ENCODE data around the gene UNC93B1.
"Not testable (repeated sequence)": the region's sequence is repeated elsewhere in the genome, so short reads cannot be mapped to it uniquely, and the experiment has no call there.

Gene UNC93B1

GRCh38 chr11:67991347-67992121 lies 12.4 kb downstream of the UNC93B1 start:
- not testable (repeated sequence) for DNase-seq (ENCODE audit: low read depth)

GRCh38 chr11:67990546-67991346 lies 13.2 kb downstream of the UNC93B1 start:
- not testable (repeated sequence) for DNase-seq (ENCODE audit: low read depth)

- DNase-seq (ENCODE audit: low read depth), result not testable (repeated sequence)
Observed at GRCh38 chr11:67985302-67985701, 18.6 kb downstream of the UNC93B1 start.

- DNase-seq (ENCODE audit: low read depth), result no peak
Observed at GRCh38 chr11:67983951-67984350, 19.9 kb downstream of the UNC93B1 start.

GRCh38 chr11:67982255-67982857 lies 21.5 kb downstream of the UNC93B1 start:
- not testable (repeated sequence) for DNase-seq (ENCODE audit: low read depth)

GRCh38 chr11:67981226-67981625 lies 22.7 kb downstream of the UNC93B1 start:
- not testable (repeated sequence) for DNase-seq (ENCODE audit: low read depth)

GRCh38 chr11:67978766-67979418 lies 25.0 kb downstream of the UNC93B1 start:
- DNase-seq (ENCODE audit: low read depth), result not testable (repeated sequence)

- DNase-seq (ENCODE audit: low read depth), result not testable (repeated sequence)
Observed at GRCh38 chr11:67974746-67975145, 29.2 kb downstream of the UNC93B1 start.

- DNase-seq (ENCODE audit: low read depth), result not testable (repeated sequence)
Observed at GRCh38 chr11:67965830-67966348, 38.0 kb downstream of the UNC93B1 start.

GRCh38 chr11:67964746-67965145 lies 39.2 kb downstream of the UNC93B1 start:
- not testable (repeated sequence) for DNase-seq (ENCODE audit: low read depth)

- DNase-seq (ENCODE audit: low read depth), result not testable (repeated sequence)
Observed at GRCh38 chr11:67963879-67964278, 40.0 kb downstream of the UNC93B1 start.

- not testable (repeated sequence) for DNase-seq (ENCODE audit: low read depth)
Observed at GRCh38 chr11:67963217-67963616, 40.7 kb downstream of the UNC93B1 start.

GRCh38 chr11:67956236-67956635 lies 47.7 kb downstream of the UNC93B1 start:
- DNase-seq (ENCODE audit: low read depth), result not testable (repeated sequence)

- DNase-seq (ENCODE audit: low read depth), result peak; percentile 20
Observed at GRCh38 chr11:67955461-67956007, 48.4 kb downstream of the UNC93B1 start.

- not testable (repeated sequence) for DNase-seq (ENCODE audit: low read depth)
Observed at GRCh38 chr11:67954971-67955370, 48.9 kb downstream of the UNC93B1 start.

- DNase-seq (ENCODE audit: low read depth), result not testable (repeated sequence)
Observed at GRCh38 chr11:67954251-67954650, 49.6 kb downstream of the UNC93B1 start.

- DNase-seq (ENCODE audit: low read depth), result not testable (repeated sequence)
Observed at GRCh38 chr11:67950705-67951104, 53.2 kb downstream of the UNC93B1 start.

- not testable (repeated sequence) for DNase-seq (ENCODE audit: low read depth)
Observed at GRCh38 chr11:67947785-67948184, 56.1 kb downstream of the UNC93B1 start.

- DNase-seq (ENCODE audit: low read depth), result not testable (repeated sequence)
Observed at GRCh38 chr11:67946403-67946802, 57.5 kb downstream of the UNC93B1 start.

- not testable (repeated sequence) for DNase-seq (ENCODE audit: low read depth)
Observed at GRCh38 chr11:67943406-67943805, 60.5 kb downstream of the UNC93B1 start.

All from GM04504 (cell line).